ENCODE results near the gene PKP1.

- TF ChIP-seq CTCF (IDR thresholded peaks at IDR 0.05; ENCODE audit: low read length) = no peak
- TF ChIP-seq EZH2 (IDR thresholded peaks at IDR 0.05; ENCODE audit: borderline replicate concordance, low read length) = no peak
Observed at GRCh38 chr1:201365251-201365650, 81.9 kb downstream of the PKP1 start.
